GM12878 (cell line): ENCODE data around the gene KCNG1.

Experiments
- GABPA ChIP-seq: IDR thresholded peaks from 2 replicates; pipeline ENCODE4 v1.6.1; 2014; ENCODE audit warnings: antibody characterized with exemption, low read depth, mild to moderate bottlenecking, inconsistent platforms
- PBX3 ChIP-seq: IDR thresholded peaks from 2 replicates; pipeline ENCODE4 v1.6.1; 2011; ENCODE audit warnings: mild to moderate bottlenecking, low read depth, low read length, moderate library complexity; ENCODE audit not compliant: insufficient replicate concordance

GRCh38 chr20:50980851-50981713 is 41.8 kb downstream of the KCNG1 start:
- TF ChIP-seq GABPA, result no peak
- TF ChIP-seq PBX3, result peak; percentile 82
